Dendritic cell treated with granulocyte-macrophage colony-stimulating factor and Interleukin-4, amounts not matched to agents 40 ng/mL and 50 ng/mL, for 4 days (primary cell): ENCODE measurements around the gene GAD2.

Experiments used
- H3K27ac Mint-ChIP-seq: one replicate; pipeline ENCODE4 v1.8.0; 2022; ENCODE audit warnings: mild to moderate bottlenecking, mixed read lengths
- H3K27me3 Mint-ChIP-seq: one replicate; pipeline ENCODE4 v1.8.0; 2022; ENCODE audit warnings: mild to moderate bottlenecking, mixed read lengths
- H3K36me3 Mint-ChIP-seq: one replicate; pipeline ENCODE4 v1.8.0; 2022; ENCODE audit warnings: low read depth, mixed read lengths
- H3K4me1 Mint-ChIP-seq: one replicate; pipeline ENCODE4 v1.8.0; 2022; ENCODE audit warnings: low read depth, mixed read lengths
- H3K4me3 Mint-ChIP-seq: one replicate; pipeline ENCODE4 v1.8.0; 2022; ENCODE audit warnings: mild to moderate bottlenecking, moderate library complexity, mixed read lengths
- H3K9me3 Mint-ChIP-seq: one replicate; pipeline ENCODE4 v1.8.0; 2022; ENCODE audit warnings: mixed read lengths
- intact Hi-C: fragments of 100-400 bp; cut with micrococcal nuclease; formaldehyde crosslinking; loops from one replicate; pipeline ENCODE4 v1.15.0; 2022

GAD2 gene

GRCh38 chr10:26242706-26243350, 26.3 kb downstream of the GAD2 start:
- H3K27me3 Mint-ChIP-seq, result peaks cover 13% of the 10 kb centered on the region
- no peak overlapping the region for H3K27ac Mint-ChIP-seq
- H3K4me1 Mint-ChIP-seq, result no peaks in the 10 kb centered on the region
- H3K9me3 Mint-ChIP-seq, result no peaks in the 10 kb centered on the region
- no peaks in the 10 kb centered on the region for H3K36me3 Mint-ChIP-seq
- intact Hi-C loops, result no loop called here
- H3K4me3 Mint-ChIP-seq, result no peak overlapping the region

GRCh38 chr10:26243351-26243720, 26.8 kb downstream of the GAD2 start:
- Mint-ChIP-seq H3K36me3 (no peaks in the 10 kb centered on the region), H3K9me3 (no peaks in the 10 kb centered on the region), H3K4me3 (no peak overlapping the region), H3K27ac (no peak overlapping the region), H3K27me3 (peaks cover 13% of the 10 kb centered on the region), H3K4me1 (no peaks in the 10 kb centered on the region)
- intact Hi-C loops, result no loop called here

GRCh38 chr10:26249681-26250080, 33.1 kb downstream of the GAD2 start:
- intact Hi-C loops, result no loop called here
- Mint-ChIP-seq H3K27ac (no peak overlapping the region), H3K27me3 (peaks cover 8% of the 10 kb centered on the region), H3K9me3 (no peaks in the 10 kb centered on the region), H3K4me1 (peaks cover 5% of the 10 kb centered on the region), H3K4me3 (no peak overlapping the region), H3K36me3 (no peaks in the 10 kb centered on the region)

- H3K4me1 Mint-ChIP-seq, result peaks cover 5% of the 10 kb centered on the region
- H3K4me3 Mint-ChIP-seq, result no peak overlapping the region
- no peak overlapping the region for H3K27ac Mint-ChIP-seq
- intact Hi-C loops, result no loop called here
- H3K36me3 Mint-ChIP-seq, result no peaks in the 10 kb centered on the region
- no peaks in the 10 kb centered on the region for H3K9me3 Mint-ChIP-seq
- H3K27me3 Mint-ChIP-seq, result peaks cover 14% of the 10 kb centered on the region
Measured at GRCh38 chr10:26251925-26252324, 35.4 kb downstream of the GAD2 start.

- Mint-ChIP-seq H3K4me1 (peaks cover 5% of the 10 kb centered on the region), H3K4me3 (no peak overlapping the region), H3K36me3 (no peaks in the 10 kb centered on the region), H3K27me3 (peaks cover 19% of the 10 kb centered on the region), H3K27ac (no peak overlapping the region), H3K9me3 (no peaks in the 10 kb centered on the region)
- intact Hi-C loops, result no loop called here
Measured at GRCh38 chr10:26254616-26255015, 38.0 kb downstream of the GAD2 start.

- Mint-ChIP-seq H3K4me1 (no peaks in the 10 kb centered on the region), H3K9me3 (no peaks in the 10 kb centered on the region), H3K27ac (no peak overlapping the region)
Measured at GRCh38 chr10:26259341-26259740, 42.8 kb downstream of the GAD2 start.

GRCh38 chr10:26269754-26270153, 53.2 kb downstream of the GAD2 start:
- peaks cover 15% of the 10 kb centered on the region for H3K27me3 Mint-ChIP-seq
- H3K4me3 Mint-ChIP-seq, result no peak overlapping the region
- H3K36me3 Mint-ChIP-seq, result no peaks in the 10 kb centered on the region
- H3K27ac Mint-ChIP-seq, result no peak overlapping the region
- no peaks in the 10 kb centered on the region for H3K9me3 Mint-ChIP-seq
- no peaks in the 10 kb centered on the region for H3K4me1 Mint-ChIP-seq
- intact Hi-C loops, result no loop called here

More at GRCh38 chr10:26259341-26259740, 42.8 kb downstream of the GAD2 start:
- intact Hi-C loops, result no loop called here
- H3K36me3 Mint-ChIP-seq, result no peaks in the 10 kb centered on the region
- H3K4me3 Mint-ChIP-seq, result no peak overlapping the region
- H3K27me3 Mint-ChIP-seq, result peaks cover 29% of the 10 kb centered on the region

- Mint-ChIP-seq H3K4me1 (no peaks in the 10 kb centered on the region), H3K4me3 (no peak overlapping the region), H3K27ac (no peak overlapping the region), H3K27me3 (peaks cover 15% of the 10 kb centered on the region), H3K36me3 (no peaks in the 10 kb centered on the region), H3K9me3 (no peaks in the 10 kb centered on the region)
- intact Hi-C loops, result no loop called here
Measured at GRCh38 chr10:26274391-26274790, 57.8 kb downstream of the GAD2 start.

- intact Hi-C loops, result no loop called here
- Mint-ChIP-seq H3K4me3 (no peak overlapping the region), H3K4me1 (no peaks in the 10 kb centered on the region), H3K27me3 (peaks cover 4% of the 10 kb centered on the region), H3K27ac (no peak overlapping the region), H3K9me3 (no peaks in the 10 kb centered on the region), H3K36me3 (no peaks in the 10 kb centered on the region)
Measured at GRCh38 chr10:26278295-26278694, 61.7 kb downstream of the GAD2 start.

- H3K4me3 Mint-ChIP-seq, result no peak overlapping the region
- H3K27me3 Mint-ChIP-seq, result peaks cover 22% of the 10 kb centered on the region
- no peak overlapping the region for H3K27ac Mint-ChIP-seq
- H3K4me1 Mint-ChIP-seq, result no peaks in the 10 kb centered on the region
- H3K9me3 Mint-ChIP-seq, result no peaks in the 10 kb centered on the region
- H3K36me3 Mint-ChIP-seq, result no peaks in the 10 kb centered on the region
- intact Hi-C loops, result no loop called here
Measured at GRCh38 chr10:26290236-26290635, 73.7 kb downstream of the GAD2 start.

- intact Hi-C loops, result no loop called here
- Mint-ChIP-seq H3K9me3 (no peaks in the 10 kb centered on the region), H3K36me3 (no peaks in the 10 kb centered on the region), H3K27ac (no peak overlapping the region), H3K4me1 (no peaks in the 10 kb centered on the region), H3K4me3 (no peak overlapping the region), H3K27me3 (peaks cover 20% of the 10 kb centered on the region)
Measured at GRCh38 chr10:26291721-26292480, 75.3 kb downstream of the GAD2 start.

GRCh38 chr10:26296360-26296759, 79.8 kb downstream of the GAD2 start:
- no peaks in the 10 kb centered on the region for H3K9me3 Mint-ChIP-seq
- no peak overlapping the region for H3K4me3 Mint-ChIP-seq
- intact Hi-C loops, result no loop called here
- peaks cover 9% of the 10 kb centered on the region for H3K27me3 Mint-ChIP-seq
- no peaks in the 10 kb centered on the region for H3K36me3 Mint-ChIP-seq
- no peak overlapping the region for H3K27ac Mint-ChIP-seq
- no peaks in the 10 kb centered on the region for H3K4me1 Mint-ChIP-seq

- Mint-ChIP-seq H3K9me3 (no peaks in the 10 kb centered on the region), H3K4me3 (no peak overlapping the region), H3K4me1 (no peaks in the 10 kb centered on the region), H3K36me3 (no peaks in the 10 kb centered on the region), H3K27me3 (peaks cover 4% of the 10 kb centered on the region), H3K27ac (no peak overlapping the region)
- intact Hi-C loops, result no loop called here
Measured at GRCh38 chr10:26300001-26300400, 83.4 kb downstream of the GAD2 start.

- Mint-ChIP-seq H3K27ac (no peak overlapping the region), H3K4me3 (no peak overlapping the region), H3K36me3 (no peaks in the 10 kb centered on the region), H3K9me3 (no peaks in the 10 kb centered on the region), H3K27me3 (peaks cover 12% of the 10 kb centered on the region), H3K4me1 (no peaks in the 10 kb centered on the region)
- intact Hi-C loops, result no loop called here
Measured at GRCh38 chr10:26303366-26303765, 86.8 kb downstream of the GAD2 start.

GRCh38 chr10:26310361-26310760, 93.8 kb downstream of the GAD2 start:
- H3K27ac Mint-ChIP-seq, result no peak overlapping the region
- no peaks in the 10 kb centered on the region for H3K9me3 Mint-ChIP-seq
- intact Hi-C loops, result no loop called here
- H3K27me3 Mint-ChIP-seq, result peaks cover 39% of the 10 kb centered on the region
- H3K4me1 Mint-ChIP-seq, result no peaks in the 10 kb centered on the region
- no peaks in the 10 kb centered on the region for H3K36me3 Mint-ChIP-seq
- no peak overlapping the region for H3K4me3 Mint-ChIP-seq
